H1 (cell line): ENCODE measurements around the gene CCT4. TPM values are rescaled to one million over a fixed set of nuclear protein-coding genes. Genes with fewer than 3 reads are reported as not detected.

Source experiments
- CTCF ChIA-PET: fragments of 300-600 bp; sonication (Branson Sonifier 250); formaldehyde crosslinking; loops from one replicate; lab custom pipeline; 2021; ENCODE audit not compliant: partially characterized antibody; lab: Charles Lee
- POLR2A ChIA-PET: fragments of 300-600 bp; sonication (Branson Sonifier 250); formaldehyde crosslinking; loops from one replicate; lab custom pipeline; 2021; ENCODE audit warnings: inconsistent platforms; ENCODE audit not compliant: partially characterized antibody; lab: Charles Lee
- DNase-seq, 2 experiments: peaks; one replicate each; pipeline versions ENCODE4 v3.0.0 to v3.0.0-alpha.2; 2010 to 2022; ENCODE audit warnings: low spot score in 2 of 2, low read depth in 1 of 2, mixed read lengths in 1 of 2
- FAIRE-seq: peaks from 2 replicates; lab custom pipeline; 2011; peaks lifted over from hg19 to GRCh38; lab: Jason Lieb, UNC
- H2AFZ ChIP-seq: 2 replicates; pipeline ENCODE4 v1.8.1; 2012; ENCODE audit warnings: low read length, inconsistent platforms
- H2AK5ac ChIP-seq: 2 replicates; pipeline ENCODE4 v1.6.1; 2013; ENCODE audit warnings: low read depth, low read length
- H2BK120ac ChIP-seq: replicated peaks from 2 replicates; pipeline ENCODE3; 2013; ENCODE audit warnings: low read depth, low read length, inconsistent platforms
- H2BK12ac ChIP-seq: 2 replicates; pipeline ENCODE4 v1.6.1; 2013; ENCODE audit warnings: low read depth, low read length
- H2BK15ac ChIP-seq: 2 replicates; pipeline ENCODE4 v1.6.1; 2013; ENCODE audit warnings: low read length
- H2BK20ac ChIP-seq: 2 replicates; pipeline ENCODE4 v1.6.1; 2013; ENCODE audit warnings: low read length
- H2BK5ac ChIP-seq: 2 replicates; pipeline ENCODE4 v1.6.1; 2013; ENCODE audit warnings: low read depth, low read length
- H3K14ac ChIP-seq: 2 replicates; pipeline ENCODE4 v1.6.1; 2013; ENCODE audit warnings: inconsistent platforms; ENCODE audit not compliant: insufficient read length
- H3K18ac ChIP-seq: 2 replicates; pipeline ENCODE4 v1.6.1; 2013; ENCODE audit warnings: low read length; ENCODE audit errors: extremely low read depth
- H3K23ac ChIP-seq: 2 replicates; pipeline ENCODE4 v1.6.1; 2013; ENCODE audit warnings: inconsistent platforms; ENCODE audit not compliant: insufficient read length
- H3K23me2 ChIP-seq: 2 replicates; pipeline ENCODE4 v1.6.1; 2013; ENCODE audit warnings: low read depth, low read length
- H3K27ac ChIP-seq: 2 replicates; pipeline ENCODE4 v1.6.1; 2011; ENCODE audit warnings: low read depth, low read length, inconsistent platforms
- H3K27me3 ChIP-seq, 4 experiments: replicated peaks in 1 of 4; 1 replicate in 1 of 4; 2 replicates in 3 of 4; pipeline versions ENCODE4 v1.6.1 to v1.8.1; 2011 to 2013; ENCODE audit warnings: low read length in 3 of 4, mild to moderate bottlenecking in 3 of 4, inconsistent platforms in 2 of 4, mixed read lengths in 2 of 4, moderate library complexity in 1 of 4; ENCODE audit not compliant: control insufficient read depth in 3 of 4, insufficient read depth in 3 of 4; ENCODE audit errors: extremely low read depth in 1 of 4
- H3K36me3 ChIP-seq, 4 experiments: 2 replicates each; pipeline versions ENCODE4 v1.6.1 to v1.8.1; 2011 to 2013; ENCODE audit warnings: mild to moderate bottlenecking in 4 of 4, low read length in 3 of 4, moderate library complexity in 2 of 4, control low read depth in 1 of 4, inconsistent platforms in 1 of 4; ENCODE audit not compliant: insufficient read depth in 4 of 4, control insufficient read depth in 2 of 4
- H3K4ac ChIP-seq: replicated peaks from 2 replicates; pipeline ENCODE3; 2013; ENCODE audit warnings: low read length, low read depth, mixed read lengths, inconsistent platforms; ENCODE audit not compliant: insufficient read length
- H3K4me1 ChIP-seq, 4 experiments: replicated peaks in 1 of 4; 1 replicate in 1 of 4; 2 replicates in 3 of 4; pipeline versions ENCODE4 v1.6.1 to v1.8.1; 2011 to 2013; ENCODE audit warnings: low read length in 3 of 4, inconsistent platforms in 2 of 4, mixed read lengths in 1 of 4; ENCODE audit not compliant: insufficient read depth in 4 of 4, control insufficient read depth in 3 of 4
- H3K4me2 ChIP-seq, 2 experiments: 2 replicates each; pipeline versions ENCODE4 v1.6.1 to v1.8.1; 2011 to 2013; ENCODE audit warnings: low read depth in 2 of 2, low read length in 2 of 2, control low read depth in 1 of 2, inconsistent platforms in 1 of 2, mild to moderate bottlenecking in 1 of 2; ENCODE audit not compliant: insufficient read depth in 1 of 2
- H3K4me3 ChIP-seq, 4 experiments: fragments of 200-600, 300-600 bp in 1 of 4; sonication (generic), shearing (Covaris generic), sonication (Bioruptor Twin) in 1 of 4; 2 replicates each; pipeline versions ENCODE4 v1.5.1 to v1.8.1; 2011 to 2016; ENCODE audit warnings: low read length in 4 of 4, low read depth in 3 of 4, control low read depth in 2 of 4, inconsistent platforms in 2 of 4, mild to moderate bottlenecking in 2 of 4, mixed read lengths in 1 of 4, moderate library complexity in 1 of 4; ENCODE audit not compliant: insufficient read depth in 2 of 4; ENCODE audit errors: extremely low read depth in 1 of 4
- H3K56ac ChIP-seq: replicated peaks from 2 replicates; pipeline ENCODE3; 2013; ENCODE audit warnings: low read depth, mild to moderate bottlenecking, mixed read lengths, low read length, inconsistent platforms; ENCODE audit not compliant: insufficient read length
- H3K79me1 ChIP-seq: 2 replicates; pipeline ENCODE4 v1.6.1; 2013; ENCODE audit warnings: low read depth, low read length, control low read depth
- H3K79me2 ChIP-seq, 2 experiments: 2 replicates each; pipeline versions ENCODE4 v1.6.1 to v1.8.1; 2012 to 2013; ENCODE audit warnings: low read length in 2 of 2, mild to moderate bottlenecking in 2 of 2, inconsistent platforms in 1 of 2; ENCODE audit not compliant: insufficient read depth in 2 of 2, control insufficient read depth in 1 of 2
- H3K9ac ChIP-seq, 4 experiments: replicated peaks in 1 of 4; 1 replicate in 1 of 4; 2 replicates in 3 of 4; pipeline versions ENCODE4 v1.6.1 to v1.8.1; 2011 to 2013; ENCODE audit warnings: low read depth in 3 of 4, low read length in 3 of 4, control low read depth in 2 of 4, mild to moderate bottlenecking in 2 of 4, moderate library complexity in 2 of 4, inconsistent platforms in 1 of 4; ENCODE audit errors: extremely low read depth in 1 of 4
- H3K9me3 ChIP-seq, 2 experiments: 2 replicates each; pipeline versions ENCODE4 v1.6.1 to v1.8.1; 2012 to 2013; ENCODE audit warnings: mild to moderate bottlenecking in 2 of 2, moderate library complexity in 2 of 2, control low read depth in 1 of 2, inconsistent platforms in 1 of 2, low read depth in 1 of 2, low read length in 1 of 2, mixed read lengths in 1 of 2; ENCODE audit not compliant: insufficient read depth in 2 of 2
- H4K20me1 ChIP-seq, 2 experiments: replicated peaks in 1 of 2; 2 replicates each; pipeline versions ENCODE3 to v1.8.1; 2011 to 2013; ENCODE audit warnings: inconsistent platforms in 2 of 2, low read length in 2 of 2, mild to moderate bottlenecking in 1 of 2; ENCODE audit not compliant: insufficient read depth in 2 of 2, control insufficient read depth in 1 of 2
- H4K5ac ChIP-seq: 2 replicates; pipeline ENCODE4 v1.6.1; 2013; ENCODE audit warnings: low read length, low read depth, mixed read lengths, inconsistent platforms; ENCODE audit not compliant: insufficient read length
- H4K8ac ChIP-seq: 2 replicates; pipeline ENCODE4 v1.8.0; 2013; ENCODE audit warnings: mild to moderate bottlenecking, moderate library complexity, low read length, inconsistent platforms; ENCODE audit not compliant: insufficient read depth; ENCODE audit errors: extremely low read depth
- H4K91ac ChIP-seq: replicated peaks from 2 replicates; pipeline ENCODE3; 2013; ENCODE audit warnings: low read length, mixed read lengths, inconsistent platforms; ENCODE audit not compliant: insufficient read length
- FOSL1 ChIP-seq: IDR thresholded peaks from 2 replicates; pipeline ENCODE4 v1.6.1; 2011; ENCODE audit warnings: mild to moderate bottlenecking, low read depth, low read length, moderate library complexity; ENCODE audit not compliant: insufficient read depth
- POU5F1 ChIP-seq: IDR thresholded peaks from 2 replicates; pipeline ENCODE4 v1.6.1; 2011; ENCODE audit warnings: low read depth, mild to moderate bottlenecking, low read length, moderate library complexity
- RAD21 ChIP-seq, 2 experiments: IDR thresholded peaks in 1 of 2; conservative IDR thresholded peaks in 1 of 2; 2 replicates each; pipeline ENCODE4 v1.6.1; 2011; ENCODE audit warnings: low read depth in 2 of 2, low read length in 2 of 2, improper control_type of control experiment in 1 of 2, inconsistent platforms in 1 of 2, mild to moderate bottlenecking in 1 of 2, moderate library complexity in 1 of 2
- SAP30 ChIP-seq: fragments of 300-600 bp; sonication (generic); IDR thresholded peaks from 2 replicates; pipeline ENCODE4 v1.7.1; 2012; ENCODE audit warnings: low read length, moderate library complexity, mild to moderate bottlenecking, inconsistent platforms; ENCODE audit not compliant: insufficient read depth, insufficient replicate concordance
- SP1 ChIP-seq: IDR thresholded peaks from 2 replicates; pipeline ENCODE4 v1.6.1; 2011; ENCODE audit warnings: low read depth, low read length
- TCF12 ChIP-seq: IDR thresholded peaks from 2 replicates; pipeline ENCODE4 v1.6.1; 2011; ENCODE audit warnings: low read depth, mild to moderate bottlenecking, low read length
- WGBS, 2 experiments: shearing (Covaris generic) in 1 of 2; methylation state at CpG; one replicate each; pipeline versions ENCODE4 v1.1.6 to v1.1.7; 2013 to 2015; ENCODE audit warnings: low lambda C conversion rate in 2 of 2, mixed read lengths in 2 of 2, inconsistent platforms in 1 of 2, low coverage in 1 of 2, missing lambda C conversion rate in 1 of 2; ENCODE audit not compliant: insufficient replicate concordance in 2 of 2, insufficient coverage in 1 of 2, insufficient read length in 1 of 2; ENCODE audit errors: extremely low coverage in 1 of 2, missing lambda C conversion rate in 1 of 2; 5-methylcytosine and 5-hydroxymethylcytosine counted together
- polyA plus RNA-seq, 7 experiments: library from polyadenylated mRNA; depleted of rRNA in 3 of 7; stranded (reverse) in 5 of 7; unstranded in 2 of 7; fragments of >200 nt in 5 of 7; fragments of 200-250 nt in 2 of 7; gene quantifications; 1 replicate in 5 of 7; 2 replicates in 1 of 7; 4 replicates in 1 of 7; pipeline versions ENCODE4 v1.2.1 to v1.2.3, GENCODE V29; 2011 to 2013; ENCODE audit warnings: missing spikeins in 2 of 7, mixed read lengths in 2 of 7
- total RNA-seq: library from RNA; stranded (reverse); fragmentation: NEBNext Ultra II Directional; extraction: Animal tissue kit (Norgen Biotek cat#: 25700); gene quantifications from 2 replicates; pipeline ENCODE4 v1.2.1, GENCODE V29; 2021
- TF ChIP-seq, protein P1 (sequence below): IDR thresholded peaks from 2 replicates; pipeline ENCODE4 v1.6.1; 2012; ENCODE audit warnings: inconsistent platforms
- TF ChIP-seq, protein P2 (sequence below): IDR thresholded peaks from 2 replicates; pipeline ENCODE4 v1.6.1; 2012; ENCODE audit warnings: low read length, inconsistent platforms

The CCT4 gene
- total and polyA plus RNA-seq, 2 of the 8 experiments (the other 6 are each of a cell fraction or from before 2014, with no cell fraction given): 129 to 359 TPM

DNA sequence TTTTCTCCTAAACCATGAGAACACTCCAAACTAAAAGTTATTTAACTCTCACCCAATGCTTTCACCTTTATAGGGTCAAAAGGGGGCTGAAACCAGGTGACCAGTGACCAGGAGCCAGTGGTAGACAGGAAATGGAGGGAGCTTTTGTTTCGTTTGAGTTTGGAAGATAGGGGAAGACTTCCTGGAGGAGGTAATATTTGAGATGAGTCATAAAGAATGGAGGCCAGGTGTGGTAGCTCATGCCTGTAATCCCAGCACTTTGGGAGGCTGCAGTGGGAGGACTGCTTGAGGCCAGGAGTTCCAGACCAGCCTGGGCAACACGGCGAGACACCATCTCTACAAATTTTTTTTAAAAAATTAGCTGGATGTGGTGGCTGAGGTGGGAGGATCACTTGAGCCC is 43.1 kb downstream of the CCT4 start:
- Histone ChIP-seq H2AK5ac (no peak overlapping the region), H3K4me2 (no peak overlapping the region), H3K79me2 (no peaks in the 10 kb centered on the region), H2BK12ac (no peak overlapping the region), H3K79me1 (no peaks in the 10 kb centered on the region), H3K36me3 (peaks cover 0 to 7% (median 0%) of the 10 kb centered on the region in 4 experiments; a peak in 1 of 8 replicates), H3K56ac (no peak overlapping the region)
- POLR2A ChIA-PET: no interaction called here
- WGBS, 2 experiments: 83% methylated on average over 3 of the region's 3 CpGs; no CpG with 5 or more reads in 1 of the 2 experiments
- no peak for TF ChIP-seq SP1
- no peak for TF ChIP-seq SAP30
- TF ChIP-seq FOSL1: no peak
- no peak for TF ChIP-seq POU5F1
- TF ChIP-seq, protein P1, sequence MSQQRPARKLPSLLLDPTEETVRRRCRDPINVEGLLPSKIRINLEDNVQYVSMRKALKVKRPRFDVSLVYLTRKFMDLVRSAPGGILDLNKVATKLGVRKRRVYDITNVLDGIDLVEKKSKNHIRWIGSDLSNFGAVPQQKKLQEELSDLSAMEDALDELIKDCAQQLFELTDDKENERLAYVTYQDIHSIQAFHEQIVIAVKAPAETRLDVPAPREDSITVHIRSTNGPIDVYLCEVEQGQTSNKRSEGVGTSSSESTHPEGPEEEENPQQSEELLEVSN: no peak
- TF ChIP-seq RAD21 (IDR thresholded peaks at IDR 0.05 in 1 of 2, conservative IDR thresholded peaks at IDR 0.05 in 1 of 2; ENCODE audit: low read depth in 2 of 2, low read length in 2 of 2): no peak
- no peak for TF ChIP-seq TCF12
- TF ChIP-seq, protein P2, sequence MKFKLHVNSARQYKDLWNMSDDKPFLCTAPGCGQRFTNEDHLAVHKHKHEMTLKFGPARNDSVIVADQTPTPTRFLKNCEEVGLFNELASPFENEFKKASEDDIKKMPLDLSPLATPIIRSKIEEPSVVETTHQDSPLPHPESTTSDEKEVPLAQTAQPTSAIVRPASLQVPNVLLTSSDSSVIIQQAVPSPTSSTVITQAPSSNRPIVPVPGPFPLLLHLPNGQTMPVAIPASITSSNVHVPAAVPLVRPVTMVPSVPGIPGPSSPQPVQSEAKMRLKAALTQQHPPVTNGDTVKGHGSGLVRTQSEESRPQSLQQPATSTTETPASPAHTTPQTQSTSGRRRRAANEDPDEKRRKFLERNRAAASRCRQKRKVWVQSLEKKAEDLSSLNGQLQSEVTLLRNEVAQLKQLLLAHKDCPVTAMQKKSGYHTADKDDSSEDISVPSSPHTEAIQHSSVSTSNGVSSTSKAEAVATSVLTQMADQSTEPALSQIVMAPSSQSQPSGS: no peak
- TF ChIP-seq, all 59 proteins: peak for 0
- Histone ChIP-seq H2BK5ac (no peak overlapping the region), H4K20me1 (no peaks in the 10 kb centered on the region), H3K23me2 (no peaks in the 10 kb centered on the region), H3K4me1 (no peaks in the 10 kb centered on the region), H2BK120ac (no peak overlapping the region), H3K9me3 (no peaks in the 10 kb centered on the region), H2BK20ac (no peak overlapping the region), H2BK15ac (no peak overlapping the region), H3K18ac (no peak overlapping the region), H2AFZ (no peak overlapping the region), H3K9ac (no peak overlapping the region), H3K4ac (no peak overlapping the region), H4K8ac (no peak overlapping the region), H3K23ac (no peak overlapping the region), H3K27ac (no peak overlapping the region), H3K27me3 (no peaks in the 10 kb centered on the region), H4K91ac (no peak overlapping the region), H3K14ac (no peak overlapping the region), H3K4me3 (no peak overlapping the region), H4K5ac (no peak overlapping the region)
- CTCF ChIA-PET: interaction anchor here (0.7 to 1.3 kb wide), 2 partner anchors 29 to 142 kb away, joined by 3 read pairs; no protein-coding TSS in a partner anchor
- FAIRE-seq: no peak
- no peak for DNase-seq
